ENCODE results near the gene HTR3D. TPM values are rescaled to one million over a fixed set of nuclear protein-coding genes. Genes with fewer than 3 reads are reported as not detected.

HTR3D gene
- polyA plus RNA-seq, 1 of the 3 experiments (the other 2 are of a cell fraction), result not detected

GRCh38 chr3:184078851-184079250, 47.3 kb downstream of the HTR3D start:
- Histone ChIP-seq H3K79me2 (ENCODE audit: insufficient read depth) (no peaks in the 10 kb centered on the region), H3K9me2 (no peaks in the 10 kb centered on the region), H2AFZ (ENCODE audit: low read depth) (no peak overlapping the region), H3K4me2 (no peak overlapping the region), H4K20me1 (ENCODE audit: insufficient read depth) (no peaks in the 10 kb centered on the region), H3F3A (replicated peaks; ENCODE audit: insufficient read depth) (no peaks in the 10 kb centered on the region), H3K27ac (ENCODE audit: low read depth in 2 of 2, low read length in 1 of 2) (no peak overlapping the region), H3K36me3 (replicated peaks in 1 of 2; ENCODE audit: control insufficient read depth in 1 of 2, insufficient read depth in 2 of 2, low read length in 1 of 2) (no peaks in the 10 kb centered on the region), H3K9me3 (no peaks in the 10 kb centered on the region), H3K27me3 (ENCODE audit: insufficient read depth) (no peaks in the 10 kb centered on the region), H3K4me3 (ENCODE audit: low read depth in 2 of 2, low read length in 1 of 2) (no peak overlapping the region), H3K9ac (no peak overlapping the region), H3K4me1 (ENCODE audit: control insufficient read depth in 1 of 2, insufficient read depth in 2 of 2, low read depth in 1 of 2, low read length in 1 of 2) (no peaks in the 10 kb centered on the region)
- WGBS (ENCODE audit: low lambda C conversion rate), result 78% methylated on average over 3 of the region's 3 CpGs
- CTCF ChIA-PET, result interaction anchor here (0.9 kb wide), 1 partner anchor 19 kb away, joined by 3 read pairs; no protein-coding TSS in a partner anchor
- TF ChIP-seq NFIC (IDR thresholded peaks at IDR 0.05; ENCODE audit: borderline replicate concordance) (no peak), POLR2AphosphoS5 (IDR thresholded peaks at IDR 0.05; ENCODE audit: low read depth, low read length) (no peak), FOXM1 (IDR thresholded peaks at IDR 0.05; ENCODE audit: low read depth) (no peak), GABPA (IDR thresholded peaks at IDR 0.05; ENCODE audit: low read depth) (no peak), ZBTB33 (IDR thresholded peaks at IDR 0.05; ENCODE audit: borderline replicate concordance, low read depth) (no peak), SIN3A (IDR thresholded peaks at IDR 0.05; ENCODE audit: borderline replicate concordance, low read depth, low read length) (no peak), RAD21 (IDR thresholded peaks at IDR 0.05; ENCODE audit: low read length) (no peak), NRF1 (IDR thresholded peaks at IDR 0.05; ENCODE audit: low read depth, low read length) (no peak), IRF3 (IDR thresholded peaks at IDR 0.05; ENCODE audit: low read depth, low read length) (no peak), REST (IDR thresholded peaks at IDR 0.05; ENCODE audit: low read depth, low read length) (no peak)
- DNase-seq, result no peak
- POLR2A ChIA-PET, result no interaction called here

Measured in SK-N-SH (cell line).